ENCODE measurements around the gene FBXL20.
"Not testable (repeated sequence)": the region's sequence is repeated elsewhere in the genome, so short reads cannot be mapped to it uniquely, and the experiment has no call there.

FBXL20 gene

DNA sequence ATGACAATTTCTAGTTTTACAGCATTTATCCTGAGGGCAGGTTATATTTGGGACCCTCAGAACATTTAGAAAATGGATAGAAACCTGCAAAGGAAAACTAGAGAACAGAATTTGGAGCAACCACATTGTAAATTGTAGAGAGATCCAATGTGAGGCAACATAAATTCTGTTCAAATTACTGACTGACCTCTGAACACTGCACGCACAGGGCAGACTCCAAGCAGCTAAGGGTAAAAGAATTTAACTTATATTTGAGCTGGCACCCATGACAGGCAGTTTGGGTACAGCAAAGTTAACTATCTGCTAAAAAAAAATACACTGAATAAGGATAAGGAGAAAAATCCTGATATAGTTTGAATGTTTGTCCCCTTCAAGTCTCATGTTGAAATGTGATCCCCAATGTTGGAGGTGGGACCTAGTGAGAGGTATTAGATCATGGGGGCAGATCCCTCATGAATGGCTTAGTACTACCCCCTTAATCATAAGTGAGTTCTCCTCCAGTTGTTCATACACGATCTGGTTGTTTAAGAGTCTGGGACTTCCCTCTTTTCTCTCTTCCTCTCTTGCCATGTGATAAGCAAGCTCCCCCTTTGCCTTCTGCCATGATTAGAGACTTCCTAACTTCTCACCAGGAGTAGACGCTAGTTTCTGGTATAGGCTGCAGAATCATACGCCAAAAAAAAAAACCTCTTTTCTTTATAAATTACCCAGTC, 75.7 kb downstream of the FBXL20 start:
- in situ Hi-C loops (cut with MboI; ENCODE audit: low sequenced_read_pairs, unreplicated experiment): no loop called here
- TF ChIP-seq, protein P1, sequence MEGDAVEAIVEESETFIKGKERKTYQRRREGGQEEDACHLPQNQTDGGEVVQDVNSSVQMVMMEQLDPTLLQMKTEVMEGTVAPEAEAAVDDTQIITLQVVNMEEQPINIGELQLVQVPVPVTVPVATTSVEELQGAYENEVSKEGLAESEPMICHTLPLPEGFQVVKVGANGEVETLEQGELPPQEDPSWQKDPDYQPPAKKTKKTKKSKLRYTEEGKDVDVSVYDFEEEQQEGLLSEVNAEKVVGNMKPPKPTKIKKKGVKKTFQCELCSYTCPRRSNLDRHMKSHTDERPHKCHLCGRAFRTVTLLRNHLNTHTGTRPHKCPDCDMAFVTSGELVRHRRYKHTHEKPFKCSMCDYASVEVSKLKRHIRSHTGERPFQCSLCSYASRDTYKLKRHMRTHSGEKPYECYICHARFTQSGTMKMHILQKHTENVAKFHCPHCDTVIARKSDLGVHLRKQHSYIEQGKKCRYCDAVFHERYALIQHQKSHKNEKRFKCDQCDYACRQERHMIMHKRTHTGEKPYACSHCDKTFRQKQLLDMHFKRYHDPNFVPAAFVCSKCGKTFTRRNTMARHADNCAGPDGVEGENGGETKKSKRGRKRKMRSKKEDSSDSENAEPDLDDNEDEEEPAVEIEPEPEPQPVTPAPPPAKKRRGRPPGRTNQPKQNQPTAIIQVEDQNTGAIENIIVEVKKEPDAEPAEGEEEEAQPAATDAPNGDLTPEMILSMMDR (IDR thresholded peaks at IDR 0.05; ENCODE audit: borderline replicate concordance, control extremely low read depth, extremely low read depth, insufficient read depth, missing control alignments): no peak
- DNase-seq (ENCODE audit: low spot score): no peak

DNA sequence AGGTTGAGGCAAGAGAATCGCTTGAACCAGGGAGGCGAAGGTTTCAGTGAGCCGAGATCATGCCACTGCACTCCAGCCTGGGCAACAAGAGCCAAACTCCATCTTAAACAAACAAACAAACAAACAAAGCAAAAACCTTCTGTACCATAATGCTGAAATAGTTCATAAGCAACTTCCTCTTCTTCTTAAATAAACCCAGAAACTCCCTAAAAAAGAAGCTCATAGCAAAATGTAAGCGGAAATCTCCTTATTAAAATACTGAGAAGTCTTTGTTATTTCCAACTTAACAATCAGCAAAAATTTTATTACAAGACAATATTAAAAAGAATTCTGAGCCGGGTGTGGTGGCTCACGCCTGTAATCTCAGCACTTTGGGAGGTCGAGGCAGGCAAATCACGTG, 82.8 kb downstream of the FBXL20 start:
- TF ChIP-seq, protein P1 (IDR thresholded peaks at IDR 0.05; ENCODE audit: borderline replicate concordance, control extremely low read depth, extremely low read depth, insufficient read depth, missing control alignments): no peak
- in situ Hi-C loops (cut with MboI; ENCODE audit: low sequenced_read_pairs, unreplicated experiment): no loop called here
- no peak for DNase-seq (ENCODE audit: low spot score)

DNA sequence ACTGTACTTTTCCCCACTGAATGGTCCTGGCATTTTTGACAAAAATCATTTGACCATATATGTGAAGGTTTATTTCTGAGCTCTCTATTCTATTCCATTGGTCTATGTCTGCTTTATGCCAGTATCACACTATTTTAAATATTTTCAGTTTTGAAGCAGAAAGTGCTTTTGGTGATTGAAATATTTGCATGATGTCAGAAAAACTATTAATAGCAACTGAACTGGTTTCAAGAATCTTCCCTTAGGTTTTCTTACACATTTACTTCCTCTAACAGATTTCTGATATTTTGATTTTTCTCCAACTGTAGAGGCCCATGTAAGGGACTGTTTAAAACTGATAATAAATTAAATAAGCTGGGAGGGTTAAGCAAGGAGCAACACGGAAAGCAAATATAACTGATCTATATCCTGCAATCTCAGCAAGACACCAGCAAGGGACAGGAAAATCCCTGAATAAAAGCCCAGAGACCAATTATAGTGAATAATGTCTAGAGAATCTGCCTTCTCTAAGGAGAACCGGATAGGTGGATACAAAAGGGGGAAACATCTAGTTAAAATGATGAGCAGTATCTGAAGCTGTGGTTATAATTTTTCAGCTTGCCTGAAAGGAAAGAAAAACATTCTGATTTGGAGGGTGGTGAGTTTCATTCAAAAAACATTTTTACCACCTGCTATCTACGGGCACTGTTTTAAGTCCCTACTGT, 94.8 kb downstream of the FBXL20 start:
- DNase-seq (ENCODE audit: low spot score): peak; percentile 54
- TF ChIP-seq, protein P1 (IDR thresholded peaks at IDR 0.05; ENCODE audit: borderline replicate concordance, control extremely low read depth, extremely low read depth, insufficient read depth, missing control alignments): no peak
- in situ Hi-C loops (cut with MboI; ENCODE audit: low sequenced_read_pairs, unreplicated experiment): no loop called here

DNA sequence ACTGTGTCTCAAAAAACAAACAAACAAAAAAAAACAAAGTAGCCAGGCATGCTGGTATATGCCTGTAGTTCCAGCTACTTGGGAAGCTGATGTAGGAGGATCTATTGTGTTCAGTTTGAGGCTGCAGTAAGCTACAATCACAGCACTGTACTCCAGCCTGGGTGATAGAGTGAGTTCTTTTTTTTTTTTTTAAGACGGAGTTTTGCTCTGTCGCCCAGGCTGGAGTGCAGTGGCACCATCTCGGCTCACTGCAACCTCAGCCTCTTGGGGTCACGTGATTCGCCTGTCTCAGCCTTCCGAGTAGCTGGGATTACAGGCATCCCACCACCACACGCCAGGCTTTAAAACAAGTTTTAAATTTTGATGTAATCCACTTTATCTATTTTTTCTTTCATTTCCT, 95.4 kb downstream of the FBXL20 start:
- in situ Hi-C loops (cut with MboI; ENCODE audit: low sequenced_read_pairs, unreplicated experiment): no loop called here

DNA sequence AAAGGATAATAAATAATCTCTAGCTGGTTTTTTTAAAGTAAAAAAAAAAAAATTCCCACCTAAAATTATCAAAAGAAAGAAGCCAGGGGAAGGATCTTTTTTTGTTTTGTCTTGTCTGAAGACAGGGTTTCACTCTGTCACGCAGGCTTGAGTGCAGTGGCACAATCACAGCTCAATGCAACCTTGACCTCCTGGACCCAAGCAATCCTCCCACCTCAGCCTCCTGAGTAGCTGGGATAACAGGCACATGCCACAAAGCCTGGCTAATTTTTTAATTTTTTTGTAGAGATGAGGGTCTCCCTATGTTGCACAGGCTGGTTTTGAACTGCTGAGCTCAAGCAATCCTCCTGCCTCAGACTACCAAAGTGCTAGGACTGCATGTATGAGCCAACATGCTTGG, 97.2 kb downstream of the FBXL20 start:
- DNase-seq (ENCODE audit: low spot score): no peak
- TF ChIP-seq, protein P1 (IDR thresholded peaks at IDR 0.05; ENCODE audit: borderline replicate concordance, control extremely low read depth, extremely low read depth, insufficient read depth, missing control alignments): no peak
- in situ Hi-C loops (cut with MboI; ENCODE audit: low sequenced_read_pairs, unreplicated experiment): no loop called here

More for the DNA sequence above, 95.4 kb downstream of the FBXL20 start:
- TF ChIP-seq, protein P1 (IDR thresholded peaks at IDR 0.05; ENCODE audit: borderline replicate concordance, control extremely low read depth, extremely low read depth, insufficient read depth, missing control alignments): no peak
- DNase-seq (ENCODE audit: low spot score): no peak

DNA sequence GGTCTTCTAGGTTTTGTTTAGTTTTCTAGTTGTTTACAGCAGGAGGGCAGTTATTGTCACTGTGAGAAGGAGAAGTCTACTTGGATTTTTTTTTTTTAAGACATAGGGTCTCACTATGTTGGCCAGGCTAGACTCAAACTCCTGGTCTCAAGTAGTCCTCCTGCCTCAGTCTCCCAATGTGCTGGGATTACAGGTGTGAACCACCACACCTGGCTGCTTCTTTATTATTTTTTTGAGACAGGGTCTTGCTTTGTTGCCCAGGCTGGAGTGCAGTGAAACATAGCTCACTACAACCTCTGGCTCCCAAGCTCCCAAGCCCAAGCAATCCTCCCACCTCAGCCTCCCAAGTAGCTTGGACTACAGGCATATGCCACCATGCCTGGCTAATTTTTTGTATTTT, 107.4 kb downstream of the FBXL20 start:
- DNase-seq (ENCODE audit: low spot score): no peak
- TF ChIP-seq, protein P1 (IDR thresholded peaks at IDR 0.05; ENCODE audit: borderline replicate concordance, control extremely low read depth, extremely low read depth, insufficient read depth, missing control alignments): no peak
- in situ Hi-C loops (cut with MboI; ENCODE audit: low sequenced_read_pairs, unreplicated experiment): no loop called here

DNA sequence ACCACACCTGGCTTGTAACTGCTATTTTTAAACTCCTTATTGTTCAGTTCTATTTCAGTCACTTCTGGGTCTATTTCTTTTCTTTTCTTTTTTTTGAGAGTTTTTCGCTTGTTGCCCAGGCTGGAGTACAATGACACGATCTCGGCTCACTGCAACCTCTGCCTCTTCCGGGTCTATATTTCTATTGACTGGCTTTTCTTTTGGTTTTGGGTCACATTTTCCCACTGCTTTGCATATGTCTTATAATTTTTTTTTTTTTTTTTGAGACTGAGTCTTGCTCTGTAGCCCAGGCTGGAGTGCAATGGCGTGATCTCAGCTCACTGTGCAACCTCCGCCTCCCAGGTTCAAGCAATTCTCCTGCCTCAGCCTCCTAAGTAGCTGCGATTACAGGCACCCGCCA, 108.9 kb downstream of the FBXL20 start:
- in situ Hi-C loops (cut with MboI; ENCODE audit: low sequenced_read_pairs, unreplicated experiment); DNase-seq (ENCODE audit: low spot score): not testable (repeated sequence)

DNA sequence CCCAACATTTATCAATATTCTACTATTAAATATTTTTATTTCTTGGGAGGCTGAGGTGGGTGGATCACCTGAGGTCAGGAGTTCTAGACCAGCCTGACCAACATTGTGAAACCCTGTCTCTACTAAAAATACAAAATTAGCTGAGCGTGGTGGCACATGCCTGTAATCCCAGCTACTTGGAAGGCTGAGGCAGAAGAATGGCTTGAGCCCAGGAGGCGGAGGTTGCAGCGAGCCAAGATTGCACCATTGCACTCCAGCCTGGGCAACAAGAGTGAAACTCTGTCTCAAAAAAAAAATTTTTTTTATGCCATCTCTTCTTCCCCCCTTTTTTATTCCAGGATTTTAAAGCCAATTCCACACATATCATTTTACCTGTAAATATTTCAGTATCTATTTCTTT, 114.9 kb downstream of the FBXL20 start:
- in situ Hi-C loops (cut with MboI; ENCODE audit: low sequenced_read_pairs, unreplicated experiment); DNase-seq (ENCODE audit: low spot score): not testable (repeated sequence)
